Thyroid gland (tissue), 4 donors: ENCODE results near the gene OR2W3. TPM values are rescaled to one million over a fixed set of nuclear protein-coding genes. Genes with fewer than 3 reads are reported as not detected.

ENCODE experiments used
- DNase-seq, 2 donors: peaks; one replicate each; pipeline ENCODE4 v3.0.0-alpha.2; 2019
- H3K27ac ChIP-seq, 3 donors: fragments of 200-600 bp; sonication (generic); 1 replicate in 2 of 3; 2 replicates in 1 of 3; pipeline ENCODE4 v1.5.1; 2016 to 2019; ENCODE audit warnings: mild to moderate bottlenecking in 1 of 3, moderate library complexity in 1 of 3
- H3K27me3 ChIP-seq: fragments of 200-600 bp; sonication (generic); one replicate; pipeline ENCODE4 v1.5.1; 2019
- H3K36me3 ChIP-seq, 2 donors: fragments of 200-600 bp; sonication (generic); one replicate each; pipeline ENCODE4 v1.5.1; 2016 to 2019
- H3K4me1 ChIP-seq, 2 donors: fragments of 200-600 bp; sonication (generic); one replicate each; pipeline ENCODE4 v1.5.1; 2017 to 2019
- H3K4me3 ChIP-seq, 3 donors: fragments of 200-600 bp; sonication (generic); replicated peaks in 1 of 3; 1 replicate in 2 of 3; 2 replicates in 1 of 3; pipeline ENCODE4 v1.5.1; 2016; ENCODE audit warnings: mild to moderate bottlenecking in 1 of 3
- H3K9me3 ChIP-seq: fragments of 200-600 bp; sonication (generic); one replicate; pipeline ENCODE4 v1.5.1; 2017
- CTCF ChIP-seq, 6 experiments: fragments of 200-600 bp in 3 of 6; fragments of 450-650 bp in 3 of 6; sonication (generic) in 3 of 6; IDR thresholded peaks; one replicate each; pipeline ENCODE4 v1.5.1; 2016 to 2019; ENCODE audit warnings: antibody characterized with exemption in 6 of 6, mild to moderate bottlenecking in 2 of 6, inconsistent platforms in 1 of 6, moderate library complexity in 1 of 6
- POLR2A ChIP-seq, 2 donors: fragments of 450-650 bp; IDR thresholded peaks; one replicate each; pipeline ENCODE4 v1.6.1; 2017; ENCODE audit warnings: antibody characterized with exemption in 2 of 2, mild to moderate bottlenecking in 2 of 2, moderate library complexity in 1 of 2
- WGBS, 2 donors: methylation state at CpG; one replicate each; pipeline ENCODE4 v1.1.5; 2017; 5-methylcytosine and 5-hydroxymethylcytosine counted together
- intact Hi-C: fragments of 100-400 bp; cut with DNase I; formaldehyde crosslinking; loops from one replicate; pipeline ENCODE4 v1.15.1; 2023
- total RNA-seq, 4 donors: library from RNA; depleted of rRNA; stranded (reverse); fragments of >200 nt; gene quantifications; one replicate each; pipeline ENCODE4 v1.2.3, GENCODE V29; 2016

OR2W3 gene
- total RNA-seq, 4 donors from 2014 or later, result 2.8 to 25.8 (median 6.0) TPM

- 90 to 92% methylated on average over 17 of the region's 17 CpGs for WGBS, 2 donors
- Histone ChIP-seq H3K9me3 (no peaks in the 10 kb centered on the region), H3K4me3 (no peak overlapping the region), H3K27me3 (no peaks in the 10 kb centered on the region), H3K4me1 (no peaks in the 10 kb centered on the region), H3K36me3 (peaks cover 37 to 42% of the 10 kb centered on the region in 2 donors), H3K27ac (no peak overlapping the region)
- no peak for DNase-seq
- intact Hi-C loops, result no loop called here
- TF ChIP-seq POLR2A (IDR thresholded peaks at IDR 0.05), result no peak
- no peak for TF ChIP-seq CTCF (IDR thresholded peaks at IDR 0.05)
Measured at GRCh38 chr1:247864644-247865043, 30.7 kb upstream of the OR2W3 start.

DNA sequence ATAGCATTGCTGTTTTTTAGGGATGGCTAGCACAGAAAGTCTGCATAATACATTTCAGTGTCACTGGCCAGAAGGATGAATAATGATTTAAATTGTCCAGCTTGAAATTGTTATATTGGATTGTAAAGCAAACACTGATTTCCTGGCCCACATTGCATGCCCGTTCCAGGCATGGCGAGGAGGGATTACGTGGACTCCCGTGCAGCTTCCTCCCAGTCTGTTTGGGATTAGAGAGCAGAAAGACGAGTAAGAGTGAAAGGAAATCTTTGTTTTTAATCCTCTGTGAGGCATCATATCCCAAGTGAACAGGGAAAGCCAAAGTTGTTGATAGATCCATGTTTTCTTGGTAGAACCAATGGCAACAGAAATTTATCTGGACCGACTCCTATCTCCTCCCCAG, 30.0 kb upstream of the OR2W3 start:
- H3K27me3 ChIP-seq, result no peaks in the 10 kb centered on the region
- no peak overlapping the region for H3K27ac ChIP-seq
- intact Hi-C loops, result no loop called here
- H3K4me1 ChIP-seq, result no peaks in the 10 kb centered on the region
- H3K36me3 ChIP-seq, result peaks cover 43% of the 10 kb centered on the region in 2 donors
- H3K4me3 ChIP-seq, result no peak overlapping the region
- 76 to 85% methylated on average over 6 of the region's 6 CpGs for WGBS, 2 donors
- no peak for DNase-seq
- TF ChIP-seq CTCF (IDR thresholded peaks at IDR 0.05) (no peak), POLR2A (IDR thresholded peaks at IDR 0.05) (no peak)
- H3K9me3 ChIP-seq, result no peaks in the 10 kb centered on the region

- Histone ChIP-seq H3K4me3 (no peak overlapping the region), H3K36me3 (peaks cover 0 to 4% of the 10 kb centered on the region in 2 donors), H3K27me3 (no peaks in the 10 kb centered on the region), H3K27ac (no peak overlapping the region), H3K4me1 (no peaks in the 10 kb centered on the region), H3K9me3 (no peaks in the 10 kb centered on the region)
- 93 to 95% methylated on average over 9 of the region's 9 CpGs for WGBS, 2 donors
- TF ChIP-seq POLR2A (IDR thresholded peaks at IDR 0.05) (no peak), CTCF (IDR thresholded peaks at IDR 0.05) (no peak)
- intact Hi-C loops, result no loop called here
- DNase-seq, result no peak
Measured at GRCh38 chr1:247883346-247883745, 12.0 kb upstream of the OR2W3 start.

- Histone ChIP-seq H3K27me3 (no peaks in the 10 kb centered on the region), H3K4me1 (no peaks in the 10 kb centered on the region), H3K9me3 (no peaks in the 10 kb centered on the region), H3K4me3 (no peak overlapping the region), H3K27ac (no peak overlapping the region), H3K36me3 (no peaks in the 10 kb centered on the region)
- intact Hi-C loops, result no loop called here
- 81 to 82% methylated on average over 10 of the region's 10 CpGs for WGBS, 2 donors
- TF ChIP-seq POLR2A (IDR thresholded peaks at IDR 0.05) (no peak), CTCF (IDR thresholded peaks at IDR 0.05) (no peak)
- no peak for DNase-seq
Measured at GRCh38 chr1:247884797-247885413, 10.5 kb upstream of the OR2W3 start.

DNA sequence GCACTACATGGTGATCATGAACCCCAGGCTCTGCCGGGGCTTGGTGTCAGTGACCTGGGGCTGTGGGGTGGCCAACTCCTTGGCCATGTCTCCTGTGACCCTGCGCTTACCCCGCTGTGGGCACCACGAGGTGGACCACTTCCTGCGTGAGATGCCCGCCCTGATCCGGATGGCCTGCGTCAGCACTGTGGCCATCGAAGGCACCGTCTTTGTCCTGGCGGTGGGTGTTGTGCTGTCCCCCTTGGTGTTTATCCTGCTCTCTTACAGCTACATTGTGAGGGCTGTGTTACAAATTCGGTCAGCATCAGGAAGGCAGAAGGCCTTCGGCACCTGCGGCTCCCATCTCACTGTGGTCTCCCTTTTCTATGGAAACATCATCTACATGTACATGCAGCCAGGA, 589 bp downstream of the OR2W3 start:
- TF ChIP-seq CTCF (IDR thresholded peaks at IDR 0.05) (no peak), POLR2A (IDR thresholded peaks at IDR 0.05) (no peak)
- Histone ChIP-seq H3K27me3 (no peaks in the 10 kb centered on the region), H3K27ac (no peak overlapping the region), H3K9me3 (no peaks in the 10 kb centered on the region), H3K4me3 (no peak overlapping the region), H3K4me1 (no peaks in the 10 kb centered on the region), H3K36me3 (no peaks in the 10 kb centered on the region)
- DNase-seq, result no peak
- intact Hi-C loops, result no loop called here
- 91 to 97% methylated on average over 13 to 14 of the region's 14 CpGs for WGBS, 2 donors
